GDM1 (cell line): ENCODE data around the gene TLX3.
"Not testable (repeated sequence)": the region's sequence is repeated elsewhere in the genome, so short reads cannot be mapped to it uniquely, and the experiment has no call there.

Experiments
- DNase-seq: peaks from one replicate; lab custom pipeline; 2025; lab: John Stamatoyannopoulos, UW

The TLX3 gene

DNA sequence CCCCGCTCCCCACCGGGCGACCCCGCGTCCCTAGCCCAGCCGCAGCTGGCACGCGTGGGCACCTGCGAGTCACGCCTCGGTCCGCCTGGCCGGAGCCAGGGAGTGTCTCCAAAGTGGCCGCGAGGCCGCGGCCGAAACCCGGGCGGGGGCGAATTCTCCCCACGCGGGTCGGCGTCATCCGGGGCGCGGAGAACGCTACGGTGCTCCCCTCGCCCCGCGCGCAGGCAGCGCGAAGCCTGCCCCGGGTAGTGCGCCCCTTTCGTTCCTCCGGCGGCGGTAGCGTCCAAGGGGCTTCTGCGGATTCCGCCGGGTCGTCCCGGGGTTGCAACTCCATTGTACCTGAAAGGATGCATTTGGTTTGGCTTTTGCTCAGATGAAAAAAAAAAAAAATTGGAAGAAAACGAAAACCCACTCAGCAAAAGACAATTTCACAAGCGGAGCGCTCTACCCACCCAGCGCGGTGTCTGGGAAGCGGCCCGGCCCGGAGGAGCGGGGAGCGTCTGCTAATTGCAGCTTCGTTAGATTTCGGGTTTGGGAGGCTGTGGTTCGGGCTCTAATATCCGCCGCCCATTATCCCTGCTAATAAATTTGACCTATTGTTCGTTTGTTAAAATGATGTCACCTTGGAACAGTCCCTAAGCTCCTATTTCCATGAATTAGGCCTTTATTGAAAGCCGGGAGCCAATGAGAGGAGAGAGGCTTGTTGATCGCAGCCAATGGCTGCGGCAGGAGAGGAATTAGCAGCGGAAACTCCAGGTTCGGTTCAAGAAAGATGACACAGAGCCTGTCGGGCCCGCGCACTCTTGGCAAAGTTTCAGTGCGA, at the start of gene TLX3:
TLX3 (plus strand) TSS at position 796 of the 823 bp plus-strand sequence. CDS start 118 bp downstream, outside the sequence.
- DNase-seq = no peak

DNA sequence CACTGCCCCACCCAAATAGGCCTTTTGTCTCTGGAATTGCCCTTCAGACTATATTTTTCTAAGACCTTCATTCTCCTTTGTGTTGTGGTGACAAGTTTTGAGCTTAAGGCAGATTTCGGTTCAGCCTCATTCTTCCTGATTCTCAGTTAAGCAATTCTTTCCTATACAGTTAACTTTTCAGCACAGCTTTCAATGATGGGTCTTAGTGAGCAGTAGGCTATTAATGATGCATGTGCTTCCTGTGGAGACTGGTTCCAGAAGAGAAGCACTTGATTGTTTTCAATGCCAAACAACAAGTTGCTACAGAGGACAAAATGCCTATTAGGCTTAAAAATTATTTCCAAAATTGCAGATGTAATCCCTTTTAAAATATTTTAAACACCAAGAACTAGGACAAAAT, 47.7 kb upstream of the TLX3 start:
- no peak for DNase-seq

DNA sequence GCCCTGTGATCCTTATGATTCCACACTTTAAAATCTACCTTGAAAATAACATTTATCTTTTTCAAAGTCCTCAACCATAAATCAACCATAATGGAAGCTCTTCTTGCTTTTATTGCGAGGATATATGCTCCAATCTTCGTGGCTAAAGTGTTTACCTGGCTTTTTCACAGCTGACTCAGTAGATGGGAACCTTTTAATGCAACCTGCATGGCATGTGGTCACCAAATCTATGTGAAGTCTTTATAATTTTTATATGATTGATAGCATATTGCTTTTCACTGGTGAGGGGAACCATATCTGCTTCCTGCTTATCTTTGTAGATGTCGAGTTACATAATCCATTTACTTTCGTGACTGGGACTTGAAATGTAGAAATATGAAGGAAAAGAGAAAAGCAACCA, 47.1 kb upstream of the TLX3 start:
- DNase-seq = no peak

DNA sequence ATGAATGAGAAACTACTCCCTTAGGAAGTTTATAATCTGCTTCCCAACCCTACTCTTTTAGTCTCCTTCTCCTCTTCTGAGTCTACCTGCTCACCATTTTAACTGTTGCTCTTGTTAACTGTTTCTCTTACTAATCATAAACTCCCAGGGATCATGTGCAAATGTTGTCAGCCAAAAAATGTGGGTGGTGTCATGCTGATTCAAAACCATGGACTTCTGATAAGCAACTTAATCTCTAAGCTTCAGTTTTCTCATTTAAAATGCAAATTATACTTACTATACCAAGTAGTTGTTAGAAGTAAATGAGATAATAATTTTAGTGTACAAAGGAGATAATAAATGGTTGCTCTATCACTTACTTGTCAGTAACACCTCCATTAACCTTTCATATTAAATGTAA, 45.9 kb upstream of the TLX3 start:
- DNase-seq = no peak

DNA sequence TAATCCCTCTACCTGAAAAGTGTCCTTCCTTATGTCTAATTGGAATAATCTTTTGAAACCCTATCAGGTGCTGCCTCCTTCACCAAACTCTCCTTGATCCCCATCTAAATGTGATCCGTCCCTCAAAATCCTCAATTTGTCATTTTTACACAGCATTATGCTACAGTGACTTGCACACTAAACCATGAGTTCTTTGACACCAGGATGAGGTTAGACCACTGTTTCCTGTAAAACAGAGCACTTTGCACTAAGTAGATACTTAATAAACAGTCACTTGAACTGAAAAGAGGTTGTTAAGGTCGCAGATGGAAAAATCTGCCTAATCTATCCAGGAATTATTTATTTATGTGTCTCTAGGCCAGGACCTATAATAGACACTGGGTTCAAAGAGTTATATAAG, 44.2 kb upstream of the TLX3 start:
- no peak for DNase-seq

DNA sequence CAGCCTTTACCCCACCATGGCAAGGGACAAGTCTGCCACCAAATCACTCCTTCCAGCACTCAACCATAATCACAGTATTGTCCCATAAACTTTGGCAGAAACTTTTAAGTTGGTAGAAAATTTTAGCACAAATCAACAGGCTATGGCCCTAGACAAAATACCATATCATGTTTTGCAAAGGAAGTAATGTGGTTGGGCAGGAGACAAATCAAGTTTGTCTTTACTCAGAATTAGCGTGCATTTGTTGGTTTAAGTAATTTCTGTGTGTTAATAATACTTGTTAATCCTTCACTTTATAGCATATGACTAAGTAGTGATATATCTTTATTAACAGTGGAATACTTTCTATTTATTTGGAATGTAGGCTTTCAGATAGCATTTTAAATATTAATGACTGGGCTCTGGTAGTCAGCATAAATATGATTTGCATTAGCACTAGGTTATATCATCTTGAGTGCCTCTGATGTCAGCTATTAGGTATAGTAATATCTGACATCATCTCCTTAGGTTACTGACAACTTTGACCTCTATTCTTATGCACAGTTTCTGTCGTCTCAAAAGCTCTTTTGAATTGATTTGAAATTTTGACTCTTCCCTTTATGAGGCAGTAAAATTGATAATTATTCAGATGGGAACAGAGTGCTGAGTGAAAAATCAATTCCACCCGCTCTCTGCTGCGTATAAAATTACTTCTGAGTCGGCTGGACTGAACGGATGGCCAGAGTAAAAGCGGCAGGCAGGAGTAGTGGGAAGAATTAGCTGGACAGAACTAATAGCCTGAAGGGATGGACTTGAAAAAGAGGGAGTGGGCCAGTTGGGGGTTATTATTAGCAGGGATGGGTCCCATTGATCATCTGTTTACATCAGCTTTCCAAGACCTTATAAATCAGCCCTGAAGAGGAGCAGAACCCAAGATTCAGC, 40.1 kb upstream of the TLX3 start:
- no peak for DNase-seq

DNA sequence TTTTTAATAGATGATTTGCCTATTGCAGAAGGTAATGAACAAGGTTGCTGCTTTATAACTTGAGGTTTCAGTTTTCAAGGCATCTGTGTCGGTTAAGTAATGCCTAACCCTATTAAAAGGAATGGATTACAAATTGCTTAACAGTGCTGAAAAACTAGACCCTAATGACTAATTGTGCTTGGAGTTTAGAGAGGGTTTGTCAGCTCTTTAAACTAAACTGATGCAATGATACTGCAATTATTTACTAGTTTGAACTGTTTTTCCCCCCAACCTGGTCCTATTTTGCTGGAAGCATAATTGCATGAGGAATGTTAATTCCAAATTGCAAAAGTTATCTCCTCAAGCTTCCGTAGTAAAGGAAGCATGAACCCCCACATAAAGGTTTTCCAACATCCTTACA, 39.3 kb upstream of the TLX3 start:
- no peak for DNase-seq

DNA sequence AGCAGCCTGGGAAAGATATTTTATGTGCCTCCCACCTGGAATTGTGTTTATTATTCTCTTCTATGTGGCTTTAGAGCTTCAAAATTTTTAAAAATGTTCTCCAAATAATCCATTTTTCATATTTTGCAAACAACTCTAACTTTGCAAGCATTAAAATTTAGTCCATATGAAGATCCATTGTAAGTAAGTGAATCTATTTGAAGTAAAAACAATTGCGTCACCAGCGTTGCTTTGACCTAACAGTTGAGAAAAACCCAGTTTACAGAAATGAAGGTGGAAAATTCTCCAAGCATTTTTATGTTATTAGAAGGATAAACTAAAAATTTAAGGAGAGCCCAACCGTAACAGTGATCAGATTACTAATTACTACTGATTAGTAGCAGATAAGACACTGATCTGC, 38.9 kb upstream of the TLX3 start:
- DNase-seq = no peak

DNA sequence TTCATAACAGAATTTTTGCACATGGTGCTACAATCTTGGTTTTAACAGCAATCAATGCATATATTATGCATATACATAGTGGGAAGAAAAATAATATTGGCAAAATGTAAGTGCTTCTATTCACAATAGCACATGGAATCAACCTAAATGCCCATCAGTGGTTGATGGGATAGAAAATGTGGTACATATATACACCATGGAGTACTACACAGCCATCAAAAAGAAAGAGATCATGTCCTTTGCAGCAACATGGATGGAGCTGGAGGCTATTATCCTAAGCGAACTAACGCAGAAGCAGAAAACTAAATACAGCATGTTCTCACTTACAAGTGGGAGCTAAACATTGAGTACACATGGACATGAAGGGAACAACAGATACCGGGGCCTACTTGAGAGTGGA, 37.2 kb upstream of the TLX3 start:
- DNase-seq = no peak

DNA sequence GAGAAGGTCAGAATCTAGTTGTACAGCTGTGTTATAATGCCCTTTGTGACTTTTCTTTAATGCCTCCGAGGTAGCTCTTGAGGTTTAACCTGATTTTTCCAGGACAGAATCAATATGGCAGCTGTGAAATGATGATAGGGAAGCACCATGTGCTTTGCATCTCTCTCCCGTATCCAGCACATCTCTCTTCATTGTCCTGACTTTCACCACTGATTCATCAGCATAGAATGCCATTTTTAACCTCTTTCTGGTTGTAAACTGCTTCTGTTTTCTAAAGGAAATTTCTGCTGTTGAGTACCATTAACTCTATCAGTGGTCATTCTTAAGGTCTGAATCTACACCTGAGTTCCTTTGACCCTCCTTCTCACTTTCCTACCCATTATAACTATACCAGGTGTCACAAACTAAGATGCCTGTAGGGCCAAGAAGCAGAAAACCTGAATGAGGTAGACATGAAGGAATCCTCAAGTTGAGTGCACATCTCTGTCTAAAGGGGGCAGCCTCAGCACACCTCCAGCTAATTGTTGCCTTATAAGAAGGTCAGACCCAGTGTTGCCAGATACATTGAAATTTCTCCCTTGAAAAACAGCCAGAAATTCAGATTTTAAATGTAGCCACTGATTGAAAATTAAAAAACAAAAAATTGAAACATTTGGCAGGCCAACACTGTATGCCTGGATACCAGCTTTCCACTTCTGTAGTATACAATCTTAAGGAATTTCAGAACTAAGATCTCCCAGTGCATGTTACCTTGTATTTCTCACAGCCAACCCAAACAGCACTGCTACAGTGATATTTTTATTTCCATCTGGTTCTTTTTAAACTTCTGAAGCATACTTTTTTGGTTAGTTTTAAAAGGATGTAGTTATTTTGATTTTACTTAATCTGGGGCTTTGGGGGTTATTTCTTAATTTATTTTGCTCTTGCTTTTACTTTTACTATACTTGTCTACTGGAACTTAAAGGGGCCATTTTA, 35.8 kb upstream of the TLX3 start:
- no peak for DNase-seq

DNA sequence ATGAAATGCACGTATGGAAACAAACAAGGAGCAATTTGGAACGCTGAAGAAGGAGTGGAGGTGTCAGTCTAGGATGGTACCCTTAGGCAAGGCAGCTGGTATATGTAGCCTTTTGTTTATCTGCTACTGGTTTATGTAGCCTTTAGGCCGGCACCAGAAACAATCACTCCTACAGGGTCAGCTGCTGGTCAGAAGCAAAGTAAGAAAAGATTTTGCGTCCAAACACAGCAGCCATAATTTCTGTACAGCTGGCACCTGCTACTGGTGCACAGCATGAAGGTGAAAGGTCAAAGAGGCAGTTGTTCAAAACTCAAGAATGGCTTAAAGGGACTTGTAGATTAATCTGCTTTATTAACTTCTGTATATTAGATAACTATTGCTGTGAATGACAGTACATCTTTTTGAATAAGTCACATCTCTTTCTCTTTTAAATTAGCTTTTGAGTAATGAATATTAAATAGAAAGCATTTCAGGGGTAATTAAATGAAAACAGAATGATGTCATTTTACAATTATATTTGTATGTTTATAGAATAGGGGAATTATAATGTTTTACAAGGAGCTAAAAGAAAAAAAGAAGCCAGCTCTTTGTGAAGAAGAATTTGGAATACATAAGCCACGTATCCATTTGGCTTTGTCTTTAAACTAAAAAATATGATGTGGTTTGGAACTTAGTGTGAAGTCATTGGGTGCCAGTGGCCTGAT, 33.1 kb upstream of the TLX3 start:
- no peak for DNase-seq

DNA sequence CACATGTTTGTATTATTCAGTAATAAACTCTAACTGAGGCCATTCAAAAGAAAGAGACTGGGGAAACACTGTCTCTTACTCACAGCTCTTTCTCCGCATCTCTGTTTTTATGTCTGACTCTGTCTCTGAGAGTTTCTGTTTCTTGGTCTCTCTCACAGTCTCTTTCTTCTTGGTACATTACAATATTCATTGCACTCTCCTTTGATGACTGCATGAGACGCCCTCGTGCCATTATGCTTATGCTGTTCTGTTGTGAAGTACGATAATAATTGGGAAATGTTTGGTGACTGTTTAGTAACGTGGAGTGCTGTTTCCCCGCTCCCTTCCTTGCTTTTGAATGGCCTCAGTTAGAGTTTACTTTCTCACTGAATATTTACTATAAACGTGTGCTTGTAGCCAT, 25.3 kb upstream of the TLX3 start:
- DNase-seq = no peak

DNA sequence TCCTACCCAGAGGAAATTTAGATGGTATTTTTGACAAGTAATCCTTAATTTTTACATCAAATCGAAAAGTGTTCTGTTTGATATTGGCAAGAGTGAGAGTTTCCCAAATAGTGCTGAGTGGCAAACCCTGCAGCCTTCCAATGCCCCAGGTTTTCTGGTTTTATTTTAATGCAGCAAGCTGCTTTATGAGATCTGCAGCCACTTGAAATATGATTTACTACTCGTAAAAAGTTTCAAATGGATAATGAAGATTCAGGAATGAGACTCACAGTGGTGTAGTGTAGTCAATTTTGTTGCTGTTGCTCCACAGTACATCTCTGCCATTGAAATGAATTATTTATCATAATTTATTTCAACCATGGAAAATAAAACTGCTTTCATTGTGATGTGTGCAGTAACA, 23.6 kb upstream of the TLX3 start:
- no peak for DNase-seq

DNA sequence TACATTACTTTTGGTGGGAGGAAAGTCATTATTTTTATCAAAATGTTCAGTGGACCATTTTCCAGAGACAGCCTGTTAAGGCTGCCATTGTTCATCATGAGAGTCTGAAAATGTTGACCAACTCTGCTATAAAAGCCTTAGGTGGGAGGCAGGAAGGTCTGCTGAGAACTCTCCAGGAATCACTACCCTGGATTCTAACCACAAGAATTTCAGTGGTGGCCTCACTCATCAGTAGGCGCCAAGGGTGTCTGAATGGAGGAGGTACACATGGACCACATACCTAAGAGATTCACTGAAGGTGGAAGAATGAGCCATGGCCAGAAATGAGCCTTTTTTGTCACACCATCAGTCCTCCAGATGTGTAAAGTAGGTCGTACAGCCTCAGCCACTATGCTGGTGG, 21.0 kb upstream of the TLX3 start:
- no peak for DNase-seq

DNA sequence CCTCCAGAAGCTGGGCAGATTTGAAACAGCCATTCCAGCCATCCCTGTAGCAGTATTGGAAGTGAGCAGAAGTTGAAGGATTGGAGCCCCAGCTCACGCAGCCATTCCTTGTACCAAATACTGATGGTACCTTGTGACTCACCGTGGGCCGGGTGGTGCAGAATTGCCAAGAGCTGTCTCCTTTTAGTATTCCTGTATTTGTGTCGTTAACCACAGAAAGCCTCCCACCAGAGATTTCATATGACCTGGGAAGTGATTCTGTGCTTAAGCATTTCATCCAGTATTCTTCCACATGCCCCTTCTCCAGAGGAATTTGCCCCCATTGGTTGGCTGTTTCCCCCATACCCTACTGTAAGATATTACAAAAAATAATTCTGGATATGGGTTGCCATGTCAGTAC, 17.7 kb upstream of the TLX3 start:
- no peak for DNase-seq

DNA sequence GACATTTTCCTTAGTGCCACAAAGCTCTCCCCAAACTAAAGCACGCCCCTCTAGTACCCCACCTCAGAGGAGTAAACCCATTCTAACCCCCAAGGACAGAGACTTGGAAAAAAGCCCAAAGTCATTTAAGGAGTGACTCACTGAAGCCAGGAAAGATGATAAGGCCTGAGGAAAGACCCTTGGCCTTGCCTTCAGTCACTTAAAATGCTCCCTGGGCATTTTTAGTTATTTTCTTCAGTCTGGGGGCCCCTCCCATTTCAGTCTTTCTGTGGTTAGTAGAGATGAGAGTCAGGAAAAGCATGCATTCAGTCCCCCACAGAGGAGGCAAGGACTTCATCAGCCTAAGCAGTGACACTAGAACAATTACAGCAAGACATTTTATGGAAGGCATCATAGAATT, 13.7 kb upstream of the TLX3 start:
- no peak for DNase-seq

DNA sequence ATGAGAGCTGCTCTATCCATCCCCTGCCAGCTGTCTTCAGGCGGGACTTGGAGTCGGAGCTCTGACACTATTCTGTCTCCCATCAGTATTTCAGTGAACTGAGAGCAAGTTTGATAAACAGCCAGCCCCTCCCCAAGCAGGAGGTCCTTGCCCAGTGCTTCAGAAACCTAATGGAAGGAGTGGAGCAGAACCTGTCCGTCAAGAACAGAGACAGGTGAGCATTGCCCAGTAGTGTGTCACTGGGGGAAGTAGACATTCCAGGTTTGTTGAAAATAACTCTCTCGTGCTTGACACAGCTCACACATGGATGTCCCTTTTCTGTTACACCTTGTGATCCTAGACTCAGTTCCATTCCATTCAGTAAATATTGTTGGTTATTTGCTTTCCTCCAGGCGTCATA, 13.2 kb upstream of the TLX3 start:
- no peak for DNase-seq

DNA sequence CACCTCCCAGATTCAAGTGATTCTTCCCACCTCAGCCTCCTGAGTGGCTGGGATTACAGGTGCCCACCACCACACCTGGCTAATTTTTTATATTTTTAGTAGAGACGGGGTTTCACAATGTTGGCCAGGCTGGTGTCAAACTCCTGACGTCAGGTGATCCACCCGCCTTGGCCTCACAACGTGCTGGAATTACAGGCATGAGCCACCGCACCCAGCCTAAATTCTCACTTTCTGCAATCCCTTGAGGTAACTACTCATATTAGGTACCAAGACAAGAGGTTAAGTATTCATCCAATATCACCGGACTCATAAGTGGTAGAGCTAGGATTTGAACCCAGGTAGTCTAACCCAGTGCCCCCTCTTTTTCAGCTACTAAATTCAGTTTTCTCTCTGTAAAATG, 11.1 kb upstream of the TLX3 start:
- not testable (repeated sequence) for DNase-seq

DNA sequence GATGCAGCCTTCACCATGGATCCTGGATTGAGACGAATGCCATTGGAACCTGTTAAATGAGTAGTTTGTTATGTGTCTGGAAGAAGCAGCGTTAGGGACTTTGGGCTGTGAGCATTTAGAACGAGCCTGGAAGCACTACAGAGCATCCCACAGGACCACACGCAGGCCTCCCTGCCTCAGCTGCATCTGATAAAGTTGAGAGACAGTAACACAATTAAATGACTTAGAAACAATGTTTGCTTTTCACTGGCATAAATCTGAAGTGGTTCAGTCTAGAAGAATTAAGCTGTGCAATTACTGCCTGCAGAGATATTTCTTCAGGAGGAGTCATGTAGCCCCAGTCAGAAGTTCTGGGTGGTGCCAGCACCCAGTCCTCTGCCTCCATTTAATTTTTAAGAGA, 9.8 kb upstream of the TLX3 start:
- DNase-seq = no peak

DNA sequence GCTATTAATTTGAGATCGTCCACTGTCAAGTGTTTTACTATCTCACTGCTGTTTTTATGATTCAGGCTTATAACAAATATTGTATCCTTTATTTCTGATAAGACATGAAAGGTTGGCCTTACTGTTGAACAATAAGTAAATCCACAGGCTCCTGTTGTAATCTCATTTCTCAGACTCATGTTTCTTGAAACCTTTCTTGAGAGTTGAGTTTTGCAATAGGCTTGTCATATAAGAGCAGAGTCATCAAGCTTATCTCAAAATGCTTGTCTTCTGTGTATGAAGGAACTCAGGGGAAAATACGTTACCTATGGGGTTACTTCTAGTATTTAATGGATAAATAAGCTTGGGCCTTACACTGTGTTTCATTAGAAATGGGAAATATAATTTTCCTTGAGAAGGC, 9.2 kb upstream of the TLX3 start:
- DNase-seq = no peak

DNA sequence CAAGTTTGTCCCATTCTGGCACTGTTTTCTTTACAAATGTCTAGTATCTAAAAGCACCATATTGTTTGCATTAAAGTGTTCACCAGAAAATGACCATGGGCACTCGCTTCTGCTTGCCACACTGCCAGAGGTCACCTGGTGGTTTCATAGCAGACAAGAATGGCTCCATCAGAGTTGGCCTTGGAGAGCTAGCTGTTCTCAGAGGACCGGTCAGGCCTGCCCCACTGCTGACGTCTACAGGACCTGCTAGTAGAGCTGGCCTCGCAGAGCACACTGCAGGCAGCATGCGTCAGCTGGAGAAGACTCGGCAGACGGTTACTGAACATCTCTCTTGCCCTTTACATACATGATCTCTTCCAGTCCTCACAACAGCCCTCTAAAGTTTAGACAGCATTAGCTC, 8.7 kb upstream of the TLX3 start:
- DNase-seq = no peak
